HepG2 (cell line): Measurements from ENCODE around the gene KLF11. TPM values are rescaled to one million over a fixed set of nuclear protein-coding genes. Genes with fewer than 3 reads are reported as not detected.

ENCODE experiments used
- HNRNPLL ChIP-seq: fragments of 200-400 bp; formaldehyde crosslinking; IDR thresholded peaks from 2 replicates; pipeline ENCODE4 v1.6.1; 2017; ENCODE audit warnings: mild to moderate bottlenecking, low read depth, low read length; ENCODE audit not compliant: poor library complexity, severe bottlenecking
- MIER2 ChIP-seq: IDR thresholded peaks from 2 replicates; pipeline ENCODE4 v1.6.1; 2016; ENCODE audit warnings: missing biosample characterization, missing genetic modification reagents
- PAWR ChIP-seq: sonication (generic); formaldehyde crosslinking; IDR thresholded peaks from 2 replicates; pipeline ENCODE4 v1.4.0; 2020; ENCODE audit warnings: missing genetic modification reagents, mild to moderate bottlenecking, borderline replicate concordance
- SRY ChIP-seq: sonication (generic); formaldehyde crosslinking; IDR thresholded peaks from 2 replicates; pipeline ENCODE4 v1.8.0; 2022; ENCODE audit warnings: mild to moderate bottlenecking, missing genetic modification reagents
- YY1 ChIP-seq: IDR thresholded peaks from 2 replicates; pipeline ENCODE4 v1.6.1; 2011; ENCODE audit warnings: low read length, low read depth, moderate library complexity, mild to moderate bottlenecking; ENCODE audit not compliant: insufficient read depth, insufficient replicate concordance
- ZNF225 ChIP-seq: sonication (generic); formaldehyde crosslinking; IDR thresholded peaks from 2 replicates; pipeline ENCODE4 v1.4.0; 2020; ENCODE audit warnings: mild to moderate bottlenecking, missing genetic modification reagents
- ZNF432 ChIP-seq: sonication (generic); formaldehyde crosslinking; IDR thresholded peaks from 2 replicates; pipeline ENCODE4 v1.5.0; 2020; ENCODE audit warnings: missing genetic modification reagents, mild to moderate bottlenecking, borderline replicate concordance
- ZNF549 ChIP-seq: sonication (generic); formaldehyde crosslinking; IDR thresholded peaks from 2 replicates; pipeline ENCODE4 v1.5.0; 2020; ENCODE audit warnings: missing genetic modification reagents
- ZNF782 ChIP-seq: sonication (generic); formaldehyde crosslinking; IDR thresholded peaks from 2 replicates; pipeline ENCODE4 v1.4.0; 2020; ENCODE audit warnings: missing genetic modification reagents, mild to moderate bottlenecking, borderline replicate concordance
- polyA plus RNA-seq, 8 experiments: library from polyadenylated mRNA; depleted of rRNA in 3 of 8; stranded (reverse) in 7 of 8; unstranded in 1 of 8; fragments of >200 nt; fragmentation: Illumina TruSeq in 4 of 8; extraction: Trizol in 4 of 8; gene quantifications; 2 replicates each; pipeline versions ENCODE4 v1.2.1 to v1.2.3, GENCODE V29; 2011 to 2016; ENCODE audit warnings: low read depth in 4 of 8, missing spikeins in 1 of 8, mixed read lengths in 1 of 8; ENCODE audit not compliant: insufficient read depth in 1 of 8
- total RNA-seq, 5 experiments: library from RNA; depleted of rRNA; stranded (reverse); fragments of >200 nt; fragmentation: Illumina TruSeq; extraction: Trizol; gene quantifications; 2 replicates each; pipeline ENCODE4 v1.2.3, GENCODE V29; 2016; ENCODE audit warnings: low read depth in 1 of 5
- TF ChIP-seq, protein P1 (sequence below), 2 experiments: sonication (generic) in 1 of 2; formaldehyde crosslinking in 1 of 2; IDR thresholded peaks; 2 replicates each; pipeline versions ENCODE4 v1.6.1 to v1.9.0; 2014 to 2022; ENCODE audit warnings: antibody characterized with exemption in 1 of 2, borderline replicate concordance in 1 of 2, inconsistent platforms in 1 of 2, low read depth in 1 of 2, missing genetic modification reagents in 1 of 2
- TF ChIP-seq, protein P2 (sequence below): IDR thresholded peaks from 2 replicates; pipeline ENCODE4 v1.6.1; 2012; ENCODE audit warnings: low read length, improper control_type of control experiment
- TF ChIP-seq, protein P3 (sequence below): sonication (generic); formaldehyde crosslinking; IDR thresholded peaks from 2 replicates; pipeline ENCODE4 v1.5.1; 2020; ENCODE audit warnings: mild to moderate bottlenecking, missing genetic modification reagents, borderline replicate concordance

The KLF11 gene
- total and polyA plus RNA-seq, 2 of the 13 experiments (the other 11 are each of a cell fraction or from before 2014, with no cell fraction given), result 2.5 to 11.8 TPM

DNA sequence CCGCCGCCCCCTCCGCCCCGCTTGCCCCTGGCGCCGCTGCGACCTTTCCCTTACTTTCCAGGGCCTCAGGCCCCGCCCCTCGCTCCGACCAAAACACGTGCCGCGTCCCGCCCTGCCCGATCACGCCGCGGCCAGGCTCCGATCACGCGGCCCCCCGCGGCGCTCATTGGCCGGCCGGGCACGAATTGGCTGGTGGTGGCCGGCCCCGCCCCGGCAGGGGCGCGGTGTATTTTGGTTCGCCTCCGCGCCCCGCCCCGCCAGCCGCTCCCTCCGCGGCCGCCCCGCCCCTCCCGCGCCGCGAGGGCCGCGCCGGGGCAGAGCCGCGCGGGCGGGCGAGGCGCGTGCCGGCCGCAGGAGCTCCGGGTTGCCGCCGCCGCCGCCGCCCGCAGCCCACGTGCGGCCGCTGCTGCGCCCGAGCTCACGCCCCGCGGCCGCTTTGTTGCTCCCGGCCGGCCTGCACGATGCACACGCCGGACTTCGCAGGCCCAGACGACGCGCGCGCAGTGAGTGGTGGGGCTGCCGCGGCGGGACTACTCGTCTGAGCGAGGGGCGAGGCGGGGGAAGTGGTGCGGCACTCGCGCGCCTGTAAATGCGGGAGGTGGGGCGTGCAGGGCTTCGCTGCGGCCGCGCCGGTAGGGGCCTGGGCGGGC lies at the start of gene KLF11 (continued):
- TF ChIP-seq, protein P1, sequence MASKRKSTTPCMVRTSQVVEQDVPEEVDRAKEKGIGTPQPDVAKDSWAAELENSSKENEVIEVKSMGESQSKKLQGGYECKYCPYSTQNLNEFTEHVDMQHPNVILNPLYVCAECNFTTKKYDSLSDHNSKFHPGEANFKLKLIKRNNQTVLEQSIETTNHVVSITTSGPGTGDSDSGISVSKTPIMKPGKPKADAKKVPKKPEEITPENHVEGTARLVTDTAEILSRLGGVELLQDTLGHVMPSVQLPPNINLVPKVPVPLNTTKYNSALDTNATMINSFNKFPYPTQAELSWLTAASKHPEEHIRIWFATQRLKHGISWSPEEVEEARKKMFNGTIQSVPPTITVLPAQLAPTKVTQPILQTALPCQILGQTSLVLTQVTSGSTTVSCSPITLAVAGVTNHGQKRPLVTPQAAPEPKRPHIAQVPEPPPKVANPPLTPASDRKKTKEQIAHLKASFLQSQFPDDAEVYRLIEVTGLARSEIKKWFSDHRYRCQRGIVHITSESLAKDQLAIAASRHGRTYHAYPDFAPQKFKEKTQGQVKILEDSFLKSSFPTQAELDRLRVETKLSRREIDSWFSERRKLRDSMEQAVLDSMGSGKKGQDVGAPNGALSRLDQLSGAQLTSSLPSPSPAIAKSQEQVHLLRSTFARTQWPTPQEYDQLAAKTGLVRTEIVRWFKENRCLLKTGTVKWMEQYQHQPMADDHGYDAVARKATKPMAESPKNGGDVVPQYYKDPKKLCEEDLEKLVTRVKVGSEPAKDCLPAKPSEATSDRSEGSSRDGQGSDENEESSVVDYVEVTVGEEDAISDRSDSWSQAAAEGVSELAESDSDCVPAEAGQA (IDR thresholded peaks at IDR 0.05; ENCODE audit: low read depth), result no peak
- TF ChIP-seq, protein P1 (CRISPR knock-in tag; IDR thresholded peaks at IDR 0.05; ENCODE audit: borderline replicate concordance), result peak; percentile 99
- TF ChIP-seq ZNF549 (CRISPR knock-in tag) (0 out of 2 replicates have a peak, but pooled peaks have one; percentile 48), ZNF782 (CRISPR knock-in tag) (no peak; the same call in 1 of the 2 replicates), ZNF225 (CRISPR knock-in tag) (0 out of 2 replicates have a peak, but pooled peaks have one; percentile 10), YY1 (no peak), PAWR (CRISPR knock-in tag) (no peak), ZNF432 (CRISPR knock-in tag) (peak; percentile 42; the same call in 1 of the 2 replicates), SRY (CRISPR knock-in tag) (peak; percentile 98), HNRNPLL (no peak), MIER2 (no peak)
- TF ChIP-seq, protein P2, sequence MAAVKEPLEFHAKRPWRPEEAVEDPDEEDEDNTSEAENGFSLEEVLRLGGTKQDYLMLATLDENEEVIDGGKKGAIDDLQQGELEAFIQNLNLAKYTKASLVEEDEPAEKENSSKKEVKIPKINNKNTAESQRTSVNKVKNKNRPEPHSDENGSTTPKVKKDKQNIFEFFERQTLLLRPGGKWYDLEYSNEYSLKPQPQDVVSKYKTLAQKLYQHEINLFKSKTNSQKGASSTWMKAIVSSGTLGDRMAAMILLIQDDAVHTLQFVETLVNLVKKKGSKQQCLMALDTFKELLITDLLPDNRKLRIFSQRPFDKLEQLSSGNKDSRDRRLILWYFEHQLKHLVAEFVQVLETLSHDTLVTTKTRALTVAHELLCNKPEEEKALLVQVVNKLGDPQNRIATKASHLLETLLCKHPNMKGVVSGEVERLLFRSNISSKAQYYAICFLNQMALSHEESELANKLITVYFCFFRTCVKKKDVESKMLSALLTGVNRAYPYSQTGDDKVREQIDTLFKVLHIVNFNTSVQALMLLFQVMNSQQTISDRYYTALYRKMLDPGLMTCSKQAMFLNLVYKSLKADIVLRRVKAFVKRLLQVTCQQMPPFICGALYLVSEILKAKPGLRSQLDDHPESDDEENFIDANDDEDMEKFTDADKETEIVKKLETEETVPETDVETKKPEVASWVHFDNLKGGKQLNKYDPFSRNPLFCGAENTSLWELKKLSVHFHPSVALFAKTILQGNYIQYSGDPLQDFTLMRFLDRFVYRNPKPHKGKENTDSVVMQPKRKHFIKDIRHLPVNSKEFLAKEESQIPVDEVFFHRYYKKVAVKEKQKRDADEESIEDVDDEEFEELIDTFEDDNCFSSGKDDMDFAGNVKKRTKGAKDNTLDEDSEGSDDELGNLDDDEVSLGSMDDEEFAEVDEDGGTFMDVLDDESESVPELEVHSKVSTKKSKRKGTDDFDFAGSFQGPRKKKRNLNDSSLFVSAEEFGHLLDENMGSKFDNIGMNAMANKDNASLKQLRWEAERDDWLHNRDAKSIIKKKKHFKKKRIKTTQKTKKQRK, result no peak
- TF ChIP-seq, protein P3, sequence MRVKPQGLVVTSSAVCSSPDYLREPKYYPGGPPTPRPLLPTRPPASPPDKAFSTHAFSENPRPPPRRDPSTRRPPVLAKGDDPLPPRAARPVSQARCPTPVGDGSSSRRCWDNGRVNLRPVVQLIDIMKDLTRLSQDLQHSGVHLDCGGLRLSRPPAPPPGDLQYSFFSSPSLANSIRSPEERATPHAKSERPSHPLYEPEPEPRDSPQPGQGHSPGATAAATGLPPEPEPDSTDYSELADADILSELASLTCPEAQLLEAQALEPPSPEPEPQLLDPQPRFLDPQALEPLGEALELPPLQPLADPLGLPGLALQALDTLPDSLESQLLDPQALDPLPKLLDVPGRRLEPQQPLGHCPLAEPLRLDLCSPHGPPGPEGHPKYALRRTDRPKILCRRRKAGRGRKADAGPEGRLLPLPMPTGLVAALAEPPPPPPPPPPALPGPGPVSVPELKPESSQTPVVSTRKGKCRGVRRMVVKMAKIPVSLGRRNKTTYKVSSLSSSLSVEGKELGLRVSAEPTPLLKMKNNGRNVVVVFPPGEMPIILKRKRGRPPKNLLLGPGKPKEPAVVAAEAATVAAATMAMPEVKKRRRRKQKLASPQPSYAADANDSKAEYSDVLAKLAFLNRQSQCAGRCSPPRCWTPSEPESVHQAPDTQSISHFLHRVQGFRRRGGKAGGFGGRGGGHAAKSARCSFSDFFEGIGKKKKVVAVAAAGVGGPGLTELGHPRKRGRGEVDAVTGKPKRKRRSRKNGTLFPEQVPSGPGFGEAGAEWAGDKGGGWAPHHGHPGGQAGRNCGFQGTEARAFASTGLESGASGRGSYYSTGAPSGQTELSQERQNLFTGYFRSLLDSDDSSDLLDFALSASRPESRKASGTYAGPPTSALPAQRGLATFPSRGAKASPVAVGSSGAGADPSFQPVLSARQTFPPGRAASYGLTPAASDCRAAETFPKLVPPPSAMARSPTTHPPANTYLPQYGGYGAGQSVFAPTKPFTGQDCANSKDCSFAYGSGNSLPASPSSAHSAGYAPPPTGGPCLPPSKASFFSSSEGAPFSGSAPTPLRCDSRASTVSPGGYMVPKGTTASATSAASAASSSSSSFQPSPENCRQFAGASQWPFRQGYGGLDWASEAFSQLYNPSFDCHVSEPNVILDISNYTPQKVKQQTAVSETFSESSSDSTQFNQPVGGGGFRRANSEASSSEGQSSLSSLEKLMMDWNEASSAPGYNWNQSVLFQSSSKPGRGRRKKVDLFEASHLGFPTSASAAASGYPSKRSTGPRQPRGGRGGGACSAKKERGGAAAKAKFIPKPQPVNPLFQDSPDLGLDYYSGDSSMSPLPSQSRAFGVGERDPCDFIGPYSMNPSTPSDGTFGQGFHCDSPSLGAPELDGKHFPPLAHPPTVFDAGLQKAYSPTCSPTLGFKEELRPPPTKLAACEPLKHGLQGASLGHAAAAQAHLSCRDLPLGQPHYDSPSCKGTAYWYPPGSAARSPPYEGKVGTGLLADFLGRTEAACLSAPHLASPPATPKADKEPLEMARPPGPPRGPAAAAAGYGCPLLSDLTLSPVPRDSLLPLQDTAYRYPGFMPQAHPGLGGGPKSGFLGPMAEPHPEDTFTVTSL (CRISPR knock-in tag), result no peak; the same call in 1 of the 2 replicates
